ENCODE data around the gene KLF8.

GRCh38 chrX:56310581-56310980, 78.4 kb downstream of the KLF8 start:
- no peak for TF ChIP-seq CTCF (IDR thresholded peaks at IDR 0.05)
- no peak for TF ChIP-seq ZFX (IDR thresholded peaks at IDR 0.05; ENCODE audit: borderline replicate concordance)
